ENCODE measurements around the gene SH3PXD2B.

The SH3PXD2B gene

GRCh38 chr5:172454358-172455086 is at the start of gene SH3PXD2B:
TSS of gene SH3PXD2B (minus strand) at chr5:172454525. CDS start at chr5:172454352, 173 bp downstream.
- DNase-seq = no peak

GRCh38 chr5:172502969-172503368 is 48.6 kb upstream of the SH3PXD2B start:
- DNase-seq = no peak

- no peak for DNase-seq
Measured at GRCh38 chr5:172502410-172502809, 48.1 kb upstream of the SH3PXD2B start.

- no peak for DNase-seq
Measured at GRCh38 chr5:172501708-172502320, 47.5 kb upstream of the SH3PXD2B start.

- no peak for DNase-seq
Measured at GRCh38 chr5:172499287-172499686, 45.0 kb upstream of the SH3PXD2B start.

GRCh38 chr5:172498431-172499129 is 44.3 kb upstream of the SH3PXD2B start:
- no peak for DNase-seq

- no peak for DNase-seq
Measured at GRCh38 chr5:172497591-172498255, 43.4 kb upstream of the SH3PXD2B start.

GRCh38 chr5:172496671-172497371 is 42.5 kb upstream of the SH3PXD2B start:
- no peak for DNase-seq

GRCh38 chr5:172494630-172495505 is 40.5 kb upstream of the SH3PXD2B start:
- DNase-seq = no peak

GRCh38 chr5:172493906-172494305 is 39.6 kb upstream of the SH3PXD2B start:
- no peak for DNase-seq

- DNase-seq = no peak
Measured at GRCh38 chr5:172493461-172493860, 39.1 kb upstream of the SH3PXD2B start.

GRCh38 chr5:172493002-172493401 is 38.7 kb upstream of the SH3PXD2B start:
- DNase-seq = no peak

GRCh38 chr5:172492097-172492840 is 37.9 kb upstream of the SH3PXD2B start:
- no peak for DNase-seq

- no peak for DNase-seq
Measured at GRCh38 chr5:172491481-172491880, 37.2 kb upstream of the SH3PXD2B start.

- DNase-seq = no peak
Measured at GRCh38 chr5:172490514-172491461, 36.5 kb upstream of the SH3PXD2B start.

GRCh38 chr5:172488221-172488620 is 33.9 kb upstream of the SH3PXD2B start:
- no peak for DNase-seq

- no peak for DNase-seq
Measured at GRCh38 chr5:172487671-172488070, 33.3 kb upstream of the SH3PXD2B start.

- no peak for DNase-seq
Measured at GRCh38 chr5:172486912-172487311, 32.6 kb upstream of the SH3PXD2B start.

GRCh38 chr5:172486451-172486850 is 32.1 kb upstream of the SH3PXD2B start:
- DNase-seq = no peak

Measured in GOT3 (cell line).